Measurements from ENCODE around the gene IL12RB2.
"Not testable (repeated sequence)": the region's sequence is repeated elsewhere in the genome, so short reads cannot be mapped to it uniquely, and the experiment has no call there.

Gene IL12RB2

GRCh38 chr1:67400029-67400786, 92.5 kb downstream of the IL12RB2 start:
- DNase-seq: not testable (repeated sequence)

- DNase-seq: no peak
Measured at GRCh38 chr1:67401443-67401842, 93.8 kb downstream of the IL12RB2 start.

GRCh38 chr1:67404212-67404620, 96.5 kb downstream of the IL12RB2 start:
- no peak for DNase-seq

GRCh38 chr1:67405473-67406245, 98.0 kb downstream of the IL12RB2 start:
- DNase-seq: no peak

GRCh38 chr1:67407498-67407897, 99.8 kb downstream of the IL12RB2 start:
- DNase-seq: no peak

- no peak for DNase-seq
Measured at GRCh38 chr1:67408148-67408547, 100.5 kb downstream of the IL12RB2 start.

- DNase-seq: not testable (repeated sequence)
Measured at GRCh38 chr1:67413101-67413500, 105.4 kb downstream of the IL12RB2 start.

GRCh38 chr1:67414574-67414973, 106.9 kb downstream of the IL12RB2 start:
- DNase-seq: no peak

GRCh38 chr1:67415041-67415440, 107.4 kb downstream of the IL12RB2 start:
- DNase-seq: no peak

GRCh38 chr1:67417733-67418132, 110.1 kb downstream of the IL12RB2 start:
- not testable (repeated sequence) for DNase-seq

- DNase-seq: no peak
Measured at GRCh38 chr1:67418839-67419586, 111.3 kb downstream of the IL12RB2 start.

- no peak for DNase-seq
Measured at GRCh38 chr1:67420835-67421492, 113.3 kb downstream of the IL12RB2 start.

- DNase-seq: no peak
Measured at GRCh38 chr1:67427465-67427864, 119.8 kb downstream of the IL12RB2 start.

GRCh38 chr1:67427947-67428346, 120.3 kb downstream of the IL12RB2 start:
- DNase-seq: no peak

GRCh38 chr1:67429011-67429527, 121.4 kb downstream of the IL12RB2 start:
- DNase-seq: peak; percentile 27

- peak; percentile 29 for DNase-seq
Measured at GRCh38 chr1:67429528-67430357, 122.1 kb downstream of the IL12RB2 start.

GRCh38 chr1:67430358-67431155, 122.9 kb downstream of the IL12RB2 start, which contains the start of gene SERBP1:
Gene SERBP1 (minus strand): TSS chr1:67430402. CDS start chr1:67430300, 102 bp downstream.
- DNase-seq: peak; percentile 96

- DNase-seq: no peak
Measured at GRCh38 chr1:67431156-67431765, 123.6 kb downstream of the IL12RB2 start.

GRCh38 chr1:67431869-67432578, 124.4 kb downstream of the IL12RB2 start:
- DNase-seq: no peak
